HG02970 (cell line): ENCODE measurements around the gene PRM1.
"Not testable (repeated sequence)": the region's sequence is repeated elsewhere in the genome, so short reads cannot be mapped to it uniquely, and the experiment has no call there.

Source experiments
- ATAC-seq: cut with Tn5 transposase; IDR thresholded peaks from one replicate; pipeline ENCODE4 v1.9.1; 2021; ENCODE audit warnings: mild to moderate bottlenecking, moderate library complexity, moderate number of reproducible peaks; ENCODE audit not compliant: unreplicated experiment, low FRiP score

The PRM1 gene

GRCh38 chr16:11298950-11299547 is 17.9 kb upstream of the PRM1 start:
- peak; percentile 39 for ATAC-seq

GRCh38 chr16:11298143-11298900 is 17.2 kb upstream of the PRM1 start:
- ATAC-seq, result no peak

GRCh38 chr16:11297492-11298142 is 16.5 kb upstream of the PRM1 start:
- peak; percentile 64 for ATAC-seq

- ATAC-seq, result no peak
Measured at GRCh38 chr16:11296706-11297491, 15.8 kb upstream of the PRM1 start.

DNA sequence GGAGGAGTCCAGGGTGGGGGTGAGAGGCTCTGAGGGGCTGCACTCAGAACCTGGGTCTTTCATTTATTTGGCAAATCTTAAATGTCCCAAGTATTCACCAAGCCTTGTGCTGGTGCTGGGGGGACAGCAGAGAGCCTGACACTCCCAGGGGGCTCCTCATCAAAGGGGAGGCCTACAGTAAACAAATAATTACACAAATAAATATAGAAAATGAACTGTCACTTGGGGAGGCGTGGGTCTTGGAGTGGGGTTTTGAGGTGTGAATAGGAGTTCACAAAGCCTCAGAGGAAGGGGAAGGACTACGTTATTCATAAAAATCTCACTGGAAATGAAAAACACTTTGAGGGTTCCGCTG is 15.2 kb upstream of the PRM1 start:
- ATAC-seq, result no peak

DNA sequence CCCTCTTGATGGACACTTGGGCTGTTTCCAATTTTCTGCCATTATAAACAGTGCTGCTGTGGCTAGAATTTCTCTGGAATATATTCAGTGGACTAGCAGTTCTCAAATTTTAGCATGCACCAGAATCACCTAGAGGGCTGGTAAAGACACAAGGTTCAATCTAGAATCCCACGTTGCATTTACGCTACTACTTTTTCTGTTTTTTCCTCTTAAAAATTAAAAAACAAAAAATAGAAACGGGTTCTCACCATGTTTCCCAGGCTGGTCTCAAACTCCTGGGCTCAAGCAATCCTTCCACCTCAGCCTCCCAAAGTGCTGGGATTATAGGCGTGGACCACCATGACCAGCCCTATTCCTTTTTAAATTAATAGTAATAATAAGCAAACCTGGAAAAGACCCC is 14.5 kb upstream of the PRM1 start:
- ATAC-seq, result no peak

DNA sequence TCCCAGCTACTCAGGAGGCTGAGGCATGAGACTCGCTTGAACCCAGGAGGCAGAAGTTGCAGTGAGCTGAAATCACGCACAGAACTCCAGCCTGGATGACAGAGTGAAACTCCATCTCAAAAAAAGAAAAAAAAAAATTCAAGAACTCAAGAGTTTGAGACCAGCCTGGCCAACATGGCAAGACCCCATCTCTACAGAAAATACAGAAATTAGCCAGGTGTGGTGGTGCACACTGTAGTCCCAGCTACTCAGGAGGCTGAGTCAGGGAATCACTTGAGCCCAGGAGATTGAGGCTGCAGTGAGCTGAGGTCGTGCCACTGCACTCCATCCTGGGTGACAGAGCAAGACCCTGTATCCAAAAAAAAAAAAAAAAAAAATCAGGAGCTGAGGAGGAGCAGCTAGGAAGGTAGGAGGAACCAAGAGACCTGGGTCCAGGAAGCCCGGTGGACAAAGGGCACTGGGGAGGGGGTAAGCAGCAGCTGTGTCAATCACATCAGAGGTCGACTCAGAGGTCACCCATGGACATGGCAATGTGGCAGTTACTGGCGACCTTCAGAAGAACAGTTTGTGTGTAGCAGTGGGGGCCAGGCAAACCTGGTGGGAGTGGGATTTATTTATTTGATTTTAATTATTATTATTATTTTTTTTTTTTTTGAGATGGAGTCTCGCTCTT is 11.1 kb upstream of the PRM1 start:
- no peak for ATAC-seq

- no peak for ATAC-seq
Measured at GRCh38 chr16:11291091-11291703, 10.1 kb upstream of the PRM1 start.

GRCh38 chr16:11290102-11290893 is 9.2 kb upstream of the PRM1 start:
- ATAC-seq, result no peak

DNA sequence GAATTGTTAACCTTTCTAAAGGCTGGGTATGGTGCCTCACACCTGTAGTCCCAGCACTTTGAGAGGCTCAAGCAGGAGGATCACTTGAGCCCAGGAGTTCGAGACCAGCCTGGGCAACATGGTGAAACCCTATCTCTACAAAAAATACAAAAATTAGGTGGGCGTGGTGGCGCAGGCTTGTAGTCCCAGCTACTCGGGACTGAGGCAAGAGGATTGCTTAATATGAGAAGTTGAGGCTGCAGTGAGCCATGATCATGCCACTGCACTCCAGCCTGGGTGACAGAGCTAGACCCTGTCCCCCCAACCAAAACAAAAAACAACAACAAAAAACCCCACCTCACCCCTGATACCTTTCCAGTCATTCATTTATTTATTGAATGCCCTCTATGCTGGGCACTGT is 8.6 kb upstream of the PRM1 start:
- ATAC-seq, result not testable (repeated sequence)

GRCh38 chr16:11289202-11289601 is 8.1 kb upstream of the PRM1 start:
- ATAC-seq, result no peak

- ATAC-seq, result no peak
Measured at GRCh38 chr16:11285842-11286241, 4.7 kb upstream of the PRM1 start.

GRCh38 chr16:11283820-11284248 is 2.7 kb upstream of the PRM1 start:
- no peak for ATAC-seq

GRCh38 chr16:11278681-11279628 is 2.2 kb downstream of the PRM1 start:
- ATAC-seq, result no peak

DNA sequence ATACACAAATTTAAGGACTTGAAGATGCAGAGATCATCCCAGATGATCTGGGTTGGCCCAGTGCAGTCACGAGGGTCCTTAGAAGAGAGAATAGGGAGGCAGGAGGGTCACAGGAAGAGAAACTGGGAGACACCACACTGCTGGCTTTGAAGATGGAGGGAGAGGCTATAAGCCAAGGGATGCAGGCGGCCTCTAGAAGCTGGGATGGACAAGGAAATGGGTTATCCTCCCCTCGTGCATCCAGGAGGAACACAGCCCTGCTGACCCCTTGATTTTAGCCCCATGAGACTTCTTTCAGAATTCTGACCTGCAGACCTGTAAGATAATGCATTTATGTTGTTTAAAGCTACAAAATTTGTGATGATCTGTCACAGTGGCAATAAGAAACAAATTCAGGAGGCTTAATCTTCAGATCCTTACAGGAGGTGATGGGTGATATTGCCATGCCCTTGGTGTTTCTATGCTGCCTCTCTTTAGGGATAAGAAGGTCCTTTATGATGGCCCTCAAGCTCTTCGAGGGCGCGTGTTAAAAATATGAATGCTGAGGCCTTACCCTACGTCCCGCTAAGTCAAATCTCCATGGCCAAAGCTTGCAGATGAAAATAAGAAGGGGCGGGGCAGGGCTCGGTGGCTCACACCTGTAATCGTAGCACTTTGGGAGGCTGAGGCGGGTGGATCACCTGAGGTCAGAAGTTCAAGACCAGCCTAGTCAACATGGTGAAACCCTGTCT is 3.4 kb downstream of the PRM1 start:
- ATAC-seq, result no peak

- ATAC-seq, result no peak
Measured at GRCh38 chr16:11276896-11277593, 4.1 kb downstream of the PRM1 start.
